Measurements from ENCODE around the gene CLSTN3. TPM values are rescaled to one million over a fixed set of nuclear protein-coding genes. Genes with fewer than 3 reads are reported as not detected.

CLSTN3 gene
- total and polyA plus RNA-seq, 2 of the 13 experiments (the other 11 are each of a cell fraction or from before 2014, with no cell fraction given), result 26.2 to 94.1 TPM

- TF ChIP-seq ZBTB1 (CRISPR knock-in tag; IDR thresholded peaks at IDR 0.05; ENCODE audit: borderline replicate concordance) (no peak), CC2D1A (CRISPR knock-in tag; IDR thresholded peaks at IDR 0.05) (no peak), HBP1 (CRISPR knock-in tag; IDR thresholded peaks at IDR 0.05; ENCODE audit: low read depth) (no peak; the same call in 1 of the 2 replicates), PRDM4 (CRISPR knock-in tag; IDR thresholded peaks at IDR 0.05; ENCODE audit: borderline replicate concordance) (no peak), MEIS2 (CRISPR knock-in tag; IDR thresholded peaks at IDR 0.05) (peak; percentile 14; the same call in 1 of the 2 replicates), ZNF841 (CRISPR knock-in tag; IDR thresholded peaks at IDR 0.05; ENCODE audit: borderline replicate concordance) (no peak), KLF13 (CRISPR knock-in tag; IDR thresholded peaks at IDR 0.05) (no peak), CREM (IDR thresholded peaks at IDR 0.05) (peak; percentile 87), CREM (CRISPR knock-in tag; IDR thresholded peaks at IDR 0.05) (no peak), THAP9 (CRISPR knock-in tag; IDR thresholded peaks at IDR 0.05; ENCODE audit: borderline replicate concordance) (no peak), ZNF326 (CRISPR knock-in tag; IDR thresholded peaks at IDR 0.05; ENCODE audit: borderline replicate concordance) (no peak), ZZZ3 (CRISPR knock-in tag; IDR thresholded peaks at IDR 0.05; ENCODE audit: borderline replicate concordance) (no peak), REST (IDR thresholded peaks at IDR 0.05; ENCODE audit: borderline replicate concordance in 1 of 2, low read depth in 1 of 2, low read length in 2 of 2) (no peak), NFATC3 (CRISPR knock-in tag; IDR thresholded peaks at IDR 0.05) (no peak), ZBTB46 (CRISPR knock-in tag; IDR thresholded peaks at IDR 0.05; ENCODE audit: borderline replicate concordance) (no peak), PRMT3 (CRISPR knock-in tag; IDR thresholded peaks at IDR 0.05; ENCODE audit: borderline replicate concordance, low read depth) (no peak)
Observed at GRCh38 chr12:7129872-7130691, at the start of gene CLSTN3 (continued).

All from HepG2 (cell line).